Cortex of kidney (tissue), 1 donor: ENCODE data around the gene EIF3J.
"Not testable (repeated sequence)": the region's sequence is repeated elsewhere in the genome, so short reads cannot be mapped to it uniquely, and the experiment has no call there.

ENCODE experiments used
- DNase-seq: peaks from one replicate; lab custom pipeline; 2025; lab: John Stamatoyannopoulos, UW

The EIF3J gene

GRCh38 chr15:44536962-44537734 is at the start of gene EIF3J:
TSS of gene EIF3J (plus strand) at chr15:44537147. CDS start at chr15:44537195, 48 bp downstream.
- peak; percentile 45 for DNase-seq

- DNase-seq: no peak
Observed at GRCh38 chr15:44489464-44489863, 47.5 kb upstream of the EIF3J start.

- no peak for DNase-seq
Observed at GRCh38 chr15:44490622-44491021, 46.3 kb upstream of the EIF3J start.

- no peak for DNase-seq
Observed at GRCh38 chr15:44492040-44492439, 44.9 kb upstream of the EIF3J start.

- DNase-seq: no peak
Observed at GRCh38 chr15:44492672-44493071, 44.3 kb upstream of the EIF3J start.

GRCh38 chr15:44495562-44495961 is 41.4 kb upstream of the EIF3J start:
- no peak for DNase-seq

GRCh38 chr15:44500555-44500954 is 36.4 kb upstream of the EIF3J start:
- no peak for DNase-seq

- DNase-seq: no peak
Observed at GRCh38 chr15:44501768-44502366, 35.1 kb upstream of the EIF3J start.

GRCh38 chr15:44516436-44516835 is 20.5 kb upstream of the EIF3J start:
- DNase-seq: no peak

GRCh38 chr15:44519537-44519936 is 17.4 kb upstream of the EIF3J start:
- no peak for DNase-seq

GRCh38 chr15:44525018-44525417 is 11.9 kb upstream of the EIF3J start:
- no peak for DNase-seq

GRCh38 chr15:44527241-44527640 is 9.7 kb upstream of the EIF3J start:
- DNase-seq: no peak

GRCh38 chr15:44529864-44530604 is 6.9 kb upstream of the EIF3J start:
- no peak for DNase-seq

GRCh38 chr15:44530653-44531052 is 6.3 kb upstream of the EIF3J start:
- DNase-seq: no peak

- DNase-seq: not testable (repeated sequence)
Observed at GRCh38 chr15:44532275-44532674, 4.7 kb upstream of the EIF3J start.

GRCh38 chr15:44532689-44533088 is 4.3 kb upstream of the EIF3J start:
- no peak for DNase-seq

GRCh38 chr15:44535092-44535491 is 1.9 kb upstream of the EIF3J start:
- DNase-seq: no peak

- no peak for DNase-seq
Observed at GRCh38 chr15:44535523-44536301, 1.2 kb upstream of the EIF3J start.

- DNase-seq: no peak
Observed at GRCh38 chr15:44536302-44536961, 515 bp upstream of the EIF3J start.

GRCh38 chr15:44537735-44538240 is 841 bp downstream of the EIF3J start:
- DNase-seq: no peak

- no peak for DNase-seq
Observed at GRCh38 chr15:44541282-44541958, 4.5 kb downstream of the EIF3J start.
